Large intestine (tissue), 12 donors: ENCODE data around the gene CRB3. TPM values are rescaled to one million over a fixed set of nuclear protein-coding genes. Genes with fewer than 3 reads are reported as not detected.
A peak's percentile ranks its signal among the peaks of the same experiment; 100 is the strongest.

Source experiments
- DNase-seq, 2 donors: peaks; one replicate each; pipeline versions ENCODE4 v3.0.0 to v3.0.0-alpha.2; 2013
- H3K27ac ChIP-seq: one replicate; pipeline ENCODE4 v1.5.1; 2013; ENCODE audit warnings: low read length
- H3K27me3 ChIP-seq: 2 replicates; pipeline ENCODE4 v1.6.1; 2013; ENCODE audit warnings: low read length; ENCODE audit not compliant: control insufficient read depth, insufficient read depth
- H3K36me3 ChIP-seq: 2 replicates; pipeline ENCODE4 v1.6.1; 2013; ENCODE audit warnings: low read length; ENCODE audit not compliant: control insufficient read depth, insufficient read depth
- H3K4me1 ChIP-seq: one replicate; pipeline ENCODE4 v1.6.1; 2013; ENCODE audit warnings: low read length; ENCODE audit not compliant: control insufficient read depth, insufficient read depth
- H3K4me3 ChIP-seq: one replicate; pipeline ENCODE4 v1.5.1; 2013; ENCODE audit warnings: low read length
- H3K9me3 ChIP-seq: one replicate; pipeline ENCODE4 v1.6.1; 2013; ENCODE audit warnings: mild to moderate bottlenecking, low read depth, low read length, moderate library complexity; ENCODE audit not compliant: control insufficient read depth
- WGBS: methylation state at CpG from one replicate; pipeline ENCODE4 v1.1.5; 2013; ENCODE audit warnings: low lambda C conversion rate; ENCODE audit not compliant: insufficient coverage; 5-methylcytosine and 5-hydroxymethylcytosine counted together
- long read RNA-seq, 11 donors: transcript quantifications; one replicate each; lab custom pipeline, GENCODE V29; 2026
- polyA plus RNA-seq: library from polyadenylated mRNA; unstranded; fragments of 120-200 nt; gene quantifications from one replicate; pipeline ENCODE4 v1.2.1, GENCODE V29; 2013

CRB3 gene
- 41.7 TPM for polyA plus RNA-seq
- long read RNA-seq, donor 1, transcript CRB3-204 (4 exons, 1,078 nt): major isoform, 5 of 7 reads
- long read RNA-seq, donor 1, partial matches to known transcripts: 0 of 7 reads
- long read RNA-seq, donor 1, other reads (novel, unspliced or antisense): 0 of 7 reads
- long read RNA-seq, donor 2, transcript CRB3-201 (3 exons, 631 nt): major isoform, 12 of 27 reads
- long read RNA-seq, donor 2, transcript CRB3-204 (4 exons, 1,078 nt): major isoform, 12 of 27 reads
- long read RNA-seq, donor 2, partial matches to known transcripts: 0 of 27 reads
- long read RNA-seq, donor 2, other reads (novel, unspliced or antisense): 0 of 27 reads
- long read RNA-seq, donor 3: 0 reads
- long read RNA-seq, donor 4, partial matches to known transcripts: 0 of 2 reads
- long read RNA-seq, donor 4, other reads (novel, unspliced or antisense): 0 of 2 reads
- long read RNA-seq, donor 5, partial matches to known transcripts: 0 of 5 reads
- long read RNA-seq, donor 5, other reads (novel, unspliced or antisense): 0 of 5 reads
- long read RNA-seq, donor 6, transcript CRB3-204 (4 exons, 1,078 nt): major isoform, 11 of 20 reads
- long read RNA-seq, donor 6, transcript CRB3-201 (3 exons, 631 nt): minor isoform, 6 of 20 reads
- long read RNA-seq, donor 6, partial matches to known transcripts: 0 of 20 reads
- long read RNA-seq, donor 6, other reads (novel, unspliced or antisense): 0 of 20 reads
- long read RNA-seq, donor 7, partial matches to known transcripts: 0 of 1 reads
- long read RNA-seq, donor 7, other reads (novel, unspliced or antisense): 0 of 1 reads
- long read RNA-seq, donor 8, transcript CRB3-204 (4 exons, 1,078 nt): major isoform, 13 of 23 reads
- long read RNA-seq, donor 8, transcript CRB3-201 (3 exons, 631 nt): minor isoform, 8 of 23 reads
- long read RNA-seq, donor 8, partial matches to known transcripts: 0 of 23 reads
- long read RNA-seq, donor 8, other reads (novel, unspliced or antisense): 0 of 23 reads
- long read RNA-seq, donor 9, transcript CRB3-202 (5 exons, 733 nt): major isoform, 6 of 21 reads
- long read RNA-seq, donor 9, transcript CRB3-204 (4 exons, 1,078 nt): minor isoform, 5 of 21 reads
- long read RNA-seq, donor 9, partial matches to known transcripts: 7 of 21 reads
- long read RNA-seq, donor 9, other reads (novel, unspliced or antisense): 0 of 21 reads
- long read RNA-seq, donor 10, transcript CRB3-204 (4 exons, 1,078 nt): minor isoform, 7 of 17 reads
- long read RNA-seq, donor 10, transcript CRB3-201 (3 exons, 631 nt): major isoform, 9 of 17 reads
- long read RNA-seq, donor 10, partial matches to known transcripts: 0 of 17 reads
- long read RNA-seq, donor 10, other reads (novel, unspliced or antisense): 0 of 17 reads
- long read RNA-seq, donor 11, transcript CRB3-204 (4 exons, 1,078 nt): major isoform, 7 of 9 reads
- long read RNA-seq, donor 11, partial matches to known transcripts: 0 of 9 reads
- long read RNA-seq, donor 11, other reads (novel, unspliced or antisense): 0 of 9 reads

GRCh38 chr19:6464070-6464873 lies at the start of gene CRB3:
CRB3 (plus strand) TSS chr19:6464271; CDS start chr19:6464702, 431 bp downstream.
- peak; percentile 94 to 97 for DNase-seq
- no CpG with 5 or more reads among the region's 65 CpGs for WGBS
- peaks cover 11% of the 10 kb centered on the region for H3K27me3 ChIP-seq
- peak within 1 kb of the TSS; percentile 84 for H3K27ac ChIP-seq
- peaks cover 18% of the 10 kb centered on the region for H3K36me3 ChIP-seq
- no peaks in the 10 kb centered on the region for H3K9me3 ChIP-seq
- peaks cover 8% of the 10 kb centered on the region for H3K4me1 ChIP-seq
- peak within 1 kb of the TSS; percentile 80 for H3K4me3 ChIP-seq

- Histone ChIP-seq H3K36me3 (peaks cover 60% of the 10 kb centered on the region), H3K27ac (no peak overlapping the region), H3K4me3 (no peak overlapping the region), H3K27me3 (no peaks in the 10 kb centered on the region), H3K4me1 (peaks cover 3% of the 10 kb centered on the region), H3K9me3 (peaks cover 5% of the 10 kb centered on the region)
- WGBS: no CpG with 5 or more reads among the region's 47 CpGs
- no peak for DNase-seq
Measured at GRCh38 chr19:6414793-6415590, 49.1 kb upstream of the CRB3 start.

- no peaks in the 10 kb centered on the region for H3K27me3 ChIP-seq
- peaks cover 67% of the 10 kb centered on the region for H3K36me3 ChIP-seq
- H3K4me3 ChIP-seq: no peak overlapping the region
- H3K9me3 ChIP-seq: peaks cover 5% of the 10 kb centered on the region
- 98% methylated on average over 8 of the region's 32 CpGs for WGBS
- H3K27ac ChIP-seq: no peak overlapping the region
- peaks cover 3% of the 10 kb centered on the region for H3K4me1 ChIP-seq
- no peak for DNase-seq
Measured at GRCh38 chr19:6415591-6416190, 48.4 kb upstream of the CRB3 start.

GRCh38 chr19:6416658-6417405 lies 47.2 kb upstream of the CRB3 start:
- no peaks in the 10 kb centered on the region for H3K27me3 ChIP-seq
- peaks cover 5% of the 10 kb centered on the region for H3K9me3 ChIP-seq
- no CpG with 5 or more reads among the region's 29 CpGs for WGBS
- H3K27ac ChIP-seq: no peak overlapping the region
- H3K4me3 ChIP-seq: no peak overlapping the region
- H3K4me1 ChIP-seq: peaks cover 3% of the 10 kb centered on the region
- peaks cover 78% of the 10 kb centered on the region for H3K36me3 ChIP-seq
- DNase-seq: no peak

GRCh38 chr19:6417713-6418561 lies 46.1 kb upstream of the CRB3 start:
- Histone ChIP-seq H3K36me3 (peaks cover 86% of the 10 kb centered on the region), H3K27ac (no peak overlapping the region), H3K9me3 (peaks cover 5% of the 10 kb centered on the region), H3K4me1 (peaks cover 9% of the 10 kb centered on the region), H3K27me3 (no peaks in the 10 kb centered on the region), H3K4me3 (no peak overlapping the region)
- no peak for DNase-seq
- WGBS: no CpG with 5 or more reads among the region's 33 CpGs

GRCh38 chr19:6418562-6418932 lies 45.5 kb upstream of the CRB3 start:
- Histone ChIP-seq H3K27ac (no peak overlapping the region), H3K4me1 (peaks cover 8% of the 10 kb centered on the region), H3K36me3 (peaks cover 86% of the 10 kb centered on the region), H3K4me3 (no peak overlapping the region), H3K9me3 (peaks cover 5% of the 10 kb centered on the region), H3K27me3 (no peaks in the 10 kb centered on the region)
- WGBS: no CpG with 5 or more reads among the region's 19 CpGs
- DNase-seq: no peak

- H3K36me3 ChIP-seq: peaks cover 62% of the 10 kb centered on the region
- H3K27me3 ChIP-seq: no peaks in the 10 kb centered on the region
- no CpG with 5 or more reads among the region's 20 CpGs for WGBS
- H3K27ac ChIP-seq: no peak overlapping the region
- H3K4me3 ChIP-seq: no peak overlapping the region
- DNase-seq: no peak
- peaks cover 8% of the 10 kb centered on the region for H3K9me3 ChIP-seq
- H3K4me1 ChIP-seq: peaks cover 12% of the 10 kb centered on the region
Measured at GRCh38 chr19:6421075-6422014, 42.7 kb upstream of the CRB3 start.
